GM21390 (cell line): ENCODE measurements around the gene POU5F2.

Source experiments
- ATAC-seq: cut with Tn5 transposase; IDR thresholded peaks from one replicate; pipeline ENCODE4 v1.9.1; 2021; ENCODE audit not compliant: unreplicated experiment

Gene POU5F2

DNA sequence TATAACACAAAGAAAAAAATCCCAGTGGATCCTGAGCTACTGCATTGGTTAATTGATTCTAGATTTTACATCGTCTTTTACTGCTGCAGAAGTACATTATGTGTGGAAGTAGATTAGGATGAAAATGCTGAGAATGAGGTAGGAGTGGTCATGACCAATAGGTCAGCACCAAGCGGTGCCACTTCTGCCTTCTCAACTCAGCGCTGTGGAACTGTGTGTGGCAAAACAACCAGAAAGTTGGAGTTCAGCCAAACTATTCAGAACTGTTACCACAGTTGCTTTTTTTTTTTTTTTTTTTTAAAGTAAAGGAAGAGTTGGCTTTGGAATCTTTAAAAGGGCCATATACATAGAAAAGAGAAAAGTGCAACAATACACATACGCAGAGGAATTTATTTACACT, 24.2 kb downstream of the POU5F2 start:
- no peak for ATAC-seq

DNA sequence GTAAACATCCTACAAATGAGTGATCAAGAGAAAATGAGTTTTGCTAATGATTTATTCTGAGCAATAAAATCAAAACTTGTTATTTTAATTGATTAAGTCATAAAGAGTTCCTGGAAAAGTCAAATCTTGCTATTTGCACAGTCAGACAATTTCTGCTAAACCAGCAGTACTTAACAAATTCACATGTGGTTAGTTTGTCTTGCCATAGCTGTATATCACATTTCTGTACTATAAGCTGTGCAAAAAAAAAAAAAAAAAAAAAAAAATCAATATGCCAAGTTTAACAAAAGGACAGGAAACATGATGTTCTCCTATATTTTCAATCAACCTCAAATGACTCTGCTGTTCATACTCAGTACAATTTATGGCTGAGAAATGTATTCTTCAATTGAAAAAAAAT, 24.9 kb downstream of the POU5F2 start:
- ATAC-seq = no peak

DNA sequence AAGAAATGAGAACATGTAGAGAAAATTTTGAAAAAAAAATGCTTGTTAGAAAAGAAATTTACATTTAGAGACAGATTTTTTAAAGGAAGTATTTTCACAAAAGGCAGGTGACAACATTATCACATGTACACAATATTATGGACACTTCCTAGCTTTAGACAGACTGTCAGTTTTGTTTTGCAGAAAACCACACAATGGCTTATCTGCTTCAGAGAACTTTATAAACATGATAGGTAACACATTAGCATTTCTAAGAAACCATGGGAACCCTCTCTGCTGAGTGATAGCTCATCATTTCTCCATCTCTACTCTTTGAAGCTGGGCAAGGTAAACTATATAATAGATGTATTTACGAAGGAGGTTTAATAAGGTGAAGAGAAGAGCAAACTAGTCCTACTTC, 25.6 kb downstream of the POU5F2 start:
- no peak for ATAC-seq

DNA sequence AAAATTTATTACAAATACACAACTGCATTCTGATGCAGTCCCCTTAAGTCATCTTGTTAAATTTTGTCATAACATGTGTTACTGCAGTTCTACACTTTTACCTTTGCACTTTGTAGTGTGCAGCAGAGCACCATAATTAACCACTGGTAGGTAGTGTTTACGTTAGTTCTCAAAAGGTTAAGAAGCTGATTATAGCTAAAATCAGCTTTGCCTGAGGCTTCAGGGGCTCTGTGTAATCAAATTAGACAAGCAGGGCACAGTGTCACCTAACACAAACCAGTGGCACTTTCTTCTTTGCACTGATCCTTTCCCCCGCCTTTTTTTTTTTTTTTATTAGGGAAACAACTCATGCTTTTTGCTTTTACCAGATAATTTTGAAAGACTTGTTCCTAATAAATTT, 26.1 kb downstream of the POU5F2 start:
- no peak for ATAC-seq

DNA sequence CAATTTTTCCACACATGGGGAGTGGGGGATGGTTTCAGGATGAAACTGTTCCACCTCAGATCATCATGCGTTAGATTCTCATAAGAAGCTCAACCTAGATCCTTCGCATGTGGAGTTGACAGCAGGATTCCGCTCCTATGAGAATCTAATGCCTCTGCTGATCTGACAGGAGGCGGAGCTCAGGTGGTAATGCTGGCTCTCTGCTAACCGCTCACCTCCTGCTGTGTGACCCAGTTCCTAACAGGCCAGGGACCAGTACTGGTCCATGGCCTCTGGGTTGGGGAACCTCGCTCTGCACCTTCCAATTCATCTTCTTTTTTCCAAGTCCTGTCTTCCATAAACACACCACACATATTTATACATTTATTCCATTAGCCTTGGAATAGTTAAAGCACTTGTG, 33.0 kb downstream of the POU5F2 start:
- no peak for ATAC-seq

DNA sequence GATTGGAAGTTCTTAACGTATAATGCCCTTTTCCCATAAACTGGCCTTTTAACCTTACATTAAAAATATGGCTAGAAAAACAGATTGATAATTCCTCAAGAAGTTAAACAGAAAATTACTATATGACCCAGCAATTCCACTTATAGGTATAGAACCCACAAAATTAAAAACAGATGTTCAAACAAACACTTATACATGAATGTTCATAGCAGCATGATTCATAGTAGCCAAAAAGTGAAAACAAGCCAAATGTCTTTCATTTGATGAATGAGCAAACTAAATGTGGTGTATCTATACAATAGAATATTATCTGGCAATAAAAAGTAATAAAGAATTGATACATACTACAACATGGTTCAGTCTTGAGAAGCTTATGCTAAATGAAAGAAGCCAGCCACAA, 35.5 kb downstream of the POU5F2 start:
- no peak for ATAC-seq

DNA sequence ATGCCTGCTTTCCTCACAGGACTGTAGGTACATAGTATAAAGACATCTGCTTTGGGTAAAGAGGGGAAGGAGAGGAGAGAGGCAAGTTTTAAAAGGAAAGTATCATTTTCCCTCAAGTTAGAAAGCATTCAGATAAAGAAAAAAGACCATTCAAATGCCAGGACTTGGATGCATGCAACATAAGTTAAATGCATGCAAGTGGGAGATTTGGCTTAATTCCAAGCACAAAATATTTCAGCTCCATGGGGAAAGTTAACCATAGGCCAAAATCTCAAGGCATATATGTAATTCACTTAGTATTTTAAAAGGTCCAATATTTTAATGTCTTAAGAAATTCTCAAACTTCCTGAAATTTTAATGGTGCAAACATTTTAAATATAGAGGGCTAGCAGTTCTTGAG, 36.4 kb downstream of the POU5F2 start:
- ATAC-seq = no peak

DNA sequence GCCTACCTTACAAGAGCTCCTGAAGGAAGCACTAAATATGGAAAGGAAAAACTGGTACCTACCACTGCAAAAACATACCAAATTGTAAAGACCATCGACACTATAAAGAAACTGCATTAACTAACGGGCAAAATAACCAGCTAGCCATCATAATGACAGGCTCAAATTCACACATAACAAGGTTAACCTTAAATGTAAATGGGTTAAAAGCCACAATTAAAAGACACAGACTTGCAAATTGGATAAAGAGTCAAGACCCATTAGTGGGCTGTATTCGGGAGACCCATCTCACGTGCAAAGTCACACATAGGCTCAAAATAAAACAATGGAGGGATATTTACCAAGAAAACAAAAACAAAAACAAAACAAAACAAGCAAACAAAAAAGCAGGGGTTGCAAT, 49.4 kb downstream of the POU5F2 start:
- ATAC-seq = no peak
